DOHH2 (cell line): ENCODE data around the gene CXCL1.

Experiments used
- H3F3A ChIP-seq: fragments of 200-600 bp; sonication (generic), shearing (Covaris generic); 2 replicates; pipeline ENCODE4 v1.6.0; 2016; ENCODE audit warnings: antibody characterized with exemption, mild to moderate bottlenecking; ENCODE audit not compliant: control insufficient read depth, insufficient read depth
- H3K27ac ChIP-seq: fragments of 200-600 bp; sonication (generic); 2 replicates; pipeline ENCODE4 v1.5.1; 2014; ENCODE audit warnings: low read depth, mild to moderate bottlenecking, low read length, moderate library complexity
- H3K27me3 ChIP-seq: fragments of 200-600 bp; sonication (generic); 2 replicates; pipeline ENCODE4 v1.6.1; 2014; ENCODE audit warnings: mild to moderate bottlenecking, low read length, mixed read lengths; ENCODE audit not compliant: control insufficient read depth
- H3K36me3 ChIP-seq: fragments of 200-600 bp; sonication (generic); 2 replicates; pipeline ENCODE4 v1.6.1; 2014; ENCODE audit warnings: mild to moderate bottlenecking, low read length, moderate library complexity, mixed read lengths; ENCODE audit not compliant: control insufficient read depth
- H3K4me1 ChIP-seq: fragments of 200-600 bp; sonication (generic); 2 replicates; pipeline ENCODE4 v1.6.1; 2014; ENCODE audit warnings: mild to moderate bottlenecking, low read length, mixed read lengths; ENCODE audit not compliant: control insufficient read depth
- H3K4me2 ChIP-seq: fragments of 200-600 bp; sonication (generic); 2 replicates; pipeline ENCODE4 v1.6.0; 2014; ENCODE audit warnings: mild to moderate bottlenecking, low read length, moderate library complexity
- H3K4me3 ChIP-seq: fragments of 200-600 bp; sonication (generic); 2 replicates; pipeline ENCODE4 v1.5.1; 2014; ENCODE audit warnings: mild to moderate bottlenecking, low read length, mixed read lengths
- H3K79me2 ChIP-seq: fragments of 200-600 bp; sonication (generic); 2 replicates; pipeline ENCODE4 v1.6.1; 2014; ENCODE audit warnings: mild to moderate bottlenecking, low read length, mixed read lengths; ENCODE audit not compliant: control insufficient read depth
- H3K9me2 ChIP-seq: fragments of 200-600 bp; sonication (generic); replicated peaks from 2 replicates; pipeline ENCODE4 v1.6.1; 2014; ENCODE audit warnings: mild to moderate bottlenecking, low read length, mixed read lengths; ENCODE audit not compliant: control insufficient read depth
- H3K9me3 ChIP-seq: fragments of 200-600 bp; sonication (generic); 2 replicates; pipeline ENCODE4 v1.6.1; 2014; ENCODE audit warnings: antibody characterized with exemption, low read length, mixed read lengths; ENCODE audit not compliant: control insufficient read depth, insufficient read depth
- H4K20me1 ChIP-seq: fragments of 200-600 bp; sonication (generic); 2 replicates; pipeline ENCODE4 v1.6.0; 2014; ENCODE audit warnings: low read depth, mild to moderate bottlenecking, antibody characterized with exemption, low read length, moderate library complexity; ENCODE audit not compliant: control insufficient read depth, insufficient read depth
- EZH2phosphoT487 ChIP-seq: fragments of 200-600 bp; sonication (generic); IDR thresholded peaks from 2 replicates; pipeline ENCODE4 v1.6.1; 2017; ENCODE audit warnings: borderline replicate concordance, mild to moderate bottlenecking, antibody characterized with exemption, low read length, moderate library complexity, mixed read lengths
- TF ChIP-seq, protein P1 (sequence below): fragments of 200-600 bp; sonication (generic); IDR thresholded peaks from one replicate; pipeline ENCODE4 v1.5.1; 2014; ENCODE audit warnings: antibody characterized with exemption, mild to moderate bottlenecking, low read depth, low read length; ENCODE audit not compliant: poor library complexity, severe bottlenecking

Gene CXCL1

GRCh38 chr4:73853718-73854473 is 15.3 kb upstream of the CXCL1 start:
- Histone ChIP-seq H3K9me2 (no peaks in the 10 kb centered on the region), H3F3A (no peaks in the 10 kb centered on the region), H3K27me3 (no peaks in the 10 kb centered on the region), H3K4me2 (no peak overlapping the region), H3K4me1 (no peaks in the 10 kb centered on the region), H3K4me3 (no peak overlapping the region), H3K36me3 (no peaks in the 10 kb centered on the region), H3K27ac (no peak overlapping the region), H3K9me3 (no peaks in the 10 kb centered on the region), H4K20me1 (no peaks in the 10 kb centered on the region), H3K79me2 (no peaks in the 10 kb centered on the region)
- TF ChIP-seq EZH2phosphoT487, result no peak
- TF ChIP-seq, protein P1, sequence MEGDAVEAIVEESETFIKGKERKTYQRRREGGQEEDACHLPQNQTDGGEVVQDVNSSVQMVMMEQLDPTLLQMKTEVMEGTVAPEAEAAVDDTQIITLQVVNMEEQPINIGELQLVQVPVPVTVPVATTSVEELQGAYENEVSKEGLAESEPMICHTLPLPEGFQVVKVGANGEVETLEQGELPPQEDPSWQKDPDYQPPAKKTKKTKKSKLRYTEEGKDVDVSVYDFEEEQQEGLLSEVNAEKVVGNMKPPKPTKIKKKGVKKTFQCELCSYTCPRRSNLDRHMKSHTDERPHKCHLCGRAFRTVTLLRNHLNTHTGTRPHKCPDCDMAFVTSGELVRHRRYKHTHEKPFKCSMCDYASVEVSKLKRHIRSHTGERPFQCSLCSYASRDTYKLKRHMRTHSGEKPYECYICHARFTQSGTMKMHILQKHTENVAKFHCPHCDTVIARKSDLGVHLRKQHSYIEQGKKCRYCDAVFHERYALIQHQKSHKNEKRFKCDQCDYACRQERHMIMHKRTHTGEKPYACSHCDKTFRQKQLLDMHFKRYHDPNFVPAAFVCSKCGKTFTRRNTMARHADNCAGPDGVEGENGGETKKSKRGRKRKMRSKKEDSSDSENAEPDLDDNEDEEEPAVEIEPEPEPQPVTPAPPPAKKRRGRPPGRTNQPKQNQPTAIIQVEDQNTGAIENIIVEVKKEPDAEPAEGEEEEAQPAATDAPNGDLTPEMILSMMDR, result no peak

DNA sequence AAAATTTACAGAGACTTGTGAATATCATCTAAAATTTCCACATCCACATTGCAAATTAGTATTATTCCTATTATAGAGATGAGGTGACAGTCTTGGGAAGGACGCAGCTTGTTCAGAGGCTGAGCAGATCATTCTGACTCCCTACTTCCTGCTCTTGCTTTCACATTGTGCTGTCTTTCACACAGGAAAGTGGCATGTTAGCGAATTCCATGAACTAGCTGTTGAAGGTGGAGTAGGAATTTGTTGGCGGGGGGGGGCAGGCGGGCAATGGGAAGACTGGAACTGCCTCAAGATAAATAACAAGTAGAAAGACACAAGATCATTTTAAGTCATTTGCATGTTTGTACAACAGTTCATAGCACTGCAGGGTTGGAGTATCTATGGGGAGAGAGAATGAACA is 13.8 kb upstream of the CXCL1 start:
- Histone ChIP-seq H3K4me2 (no peak overlapping the region), H4K20me1 (no peaks in the 10 kb centered on the region), H3K9me2 (no peaks in the 10 kb centered on the region), H3K9me3 (no peaks in the 10 kb centered on the region), H3K27me3 (no peaks in the 10 kb centered on the region), H3K4me3 (no peak overlapping the region), H3K27ac (no peak overlapping the region), H3K4me1 (no peaks in the 10 kb centered on the region), H3K36me3 (no peaks in the 10 kb centered on the region), H3F3A (no peaks in the 10 kb centered on the region), H3K79me2 (no peaks in the 10 kb centered on the region)
- TF ChIP-seq, protein P1, result no peak
- TF ChIP-seq EZH2phosphoT487, result no peak

- H3F3A ChIP-seq, result no peaks in the 10 kb centered on the region
- H3K36me3 ChIP-seq, result no peaks in the 10 kb centered on the region
- H3K79me2 ChIP-seq, result no peaks in the 10 kb centered on the region
- H3K9me2 ChIP-seq, result no peaks in the 10 kb centered on the region
- H3K4me3 ChIP-seq, result no peak overlapping the region
- H3K27ac ChIP-seq, result no peak overlapping the region
- no peaks in the 10 kb centered on the region for H3K9me3 ChIP-seq
- H3K4me1 ChIP-seq, result no peaks in the 10 kb centered on the region
- H3K4me2 ChIP-seq, result no peak overlapping the region
- no peaks in the 10 kb centered on the region for H3K27me3 ChIP-seq
- no peak for TF ChIP-seq EZH2phosphoT487
- TF ChIP-seq, protein P1, result no peak
- H4K20me1 ChIP-seq, result no peaks in the 10 kb centered on the region
Measured at GRCh38 chr4:73856518-73856917, 12.7 kb upstream of the CXCL1 start.
